Measurements from ENCODE around the gene NFAT5.

GRCh38 chr16:69596801-69597200 lies 31.0 kb downstream of the NFAT5 start:
- TF ChIP-seq CTCF (IDR thresholded peaks at IDR 0.05): no peak
- TF ChIP-seq POLR2A (IDR thresholded peaks at IDR 0.05): no peak
